ENCODE results near the gene F7.

The F7 gene

DNA sequence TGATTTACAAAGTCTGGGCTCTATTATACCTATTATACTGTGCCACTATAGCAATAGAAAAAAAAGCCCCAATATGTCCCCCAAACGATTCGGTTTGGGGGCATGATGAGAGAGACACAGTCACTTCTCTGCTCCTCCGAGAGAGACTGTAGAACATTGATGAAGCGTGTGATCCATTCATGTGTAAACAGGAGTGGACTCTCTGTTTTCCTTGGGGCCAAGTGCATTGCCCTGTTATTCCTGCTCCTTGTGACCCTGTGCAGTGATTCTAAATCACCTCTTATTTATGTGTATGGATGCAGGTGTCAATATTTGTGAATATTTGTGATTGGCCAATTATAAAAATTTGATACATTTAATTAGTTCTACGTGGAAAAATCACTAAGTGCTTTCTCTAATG, 34.0 kb downstream of the F7 start:
- no peak for TF ChIP-seq ZFX (IDR thresholded peaks at IDR 0.05; ENCODE audit: borderline replicate concordance)
- TF ChIP-seq, protein P1, sequence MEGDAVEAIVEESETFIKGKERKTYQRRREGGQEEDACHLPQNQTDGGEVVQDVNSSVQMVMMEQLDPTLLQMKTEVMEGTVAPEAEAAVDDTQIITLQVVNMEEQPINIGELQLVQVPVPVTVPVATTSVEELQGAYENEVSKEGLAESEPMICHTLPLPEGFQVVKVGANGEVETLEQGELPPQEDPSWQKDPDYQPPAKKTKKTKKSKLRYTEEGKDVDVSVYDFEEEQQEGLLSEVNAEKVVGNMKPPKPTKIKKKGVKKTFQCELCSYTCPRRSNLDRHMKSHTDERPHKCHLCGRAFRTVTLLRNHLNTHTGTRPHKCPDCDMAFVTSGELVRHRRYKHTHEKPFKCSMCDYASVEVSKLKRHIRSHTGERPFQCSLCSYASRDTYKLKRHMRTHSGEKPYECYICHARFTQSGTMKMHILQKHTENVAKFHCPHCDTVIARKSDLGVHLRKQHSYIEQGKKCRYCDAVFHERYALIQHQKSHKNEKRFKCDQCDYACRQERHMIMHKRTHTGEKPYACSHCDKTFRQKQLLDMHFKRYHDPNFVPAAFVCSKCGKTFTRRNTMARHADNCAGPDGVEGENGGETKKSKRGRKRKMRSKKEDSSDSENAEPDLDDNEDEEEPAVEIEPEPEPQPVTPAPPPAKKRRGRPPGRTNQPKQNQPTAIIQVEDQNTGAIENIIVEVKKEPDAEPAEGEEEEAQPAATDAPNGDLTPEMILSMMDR (IDR thresholded peaks at IDR 0.05), result no peak

DNA sequence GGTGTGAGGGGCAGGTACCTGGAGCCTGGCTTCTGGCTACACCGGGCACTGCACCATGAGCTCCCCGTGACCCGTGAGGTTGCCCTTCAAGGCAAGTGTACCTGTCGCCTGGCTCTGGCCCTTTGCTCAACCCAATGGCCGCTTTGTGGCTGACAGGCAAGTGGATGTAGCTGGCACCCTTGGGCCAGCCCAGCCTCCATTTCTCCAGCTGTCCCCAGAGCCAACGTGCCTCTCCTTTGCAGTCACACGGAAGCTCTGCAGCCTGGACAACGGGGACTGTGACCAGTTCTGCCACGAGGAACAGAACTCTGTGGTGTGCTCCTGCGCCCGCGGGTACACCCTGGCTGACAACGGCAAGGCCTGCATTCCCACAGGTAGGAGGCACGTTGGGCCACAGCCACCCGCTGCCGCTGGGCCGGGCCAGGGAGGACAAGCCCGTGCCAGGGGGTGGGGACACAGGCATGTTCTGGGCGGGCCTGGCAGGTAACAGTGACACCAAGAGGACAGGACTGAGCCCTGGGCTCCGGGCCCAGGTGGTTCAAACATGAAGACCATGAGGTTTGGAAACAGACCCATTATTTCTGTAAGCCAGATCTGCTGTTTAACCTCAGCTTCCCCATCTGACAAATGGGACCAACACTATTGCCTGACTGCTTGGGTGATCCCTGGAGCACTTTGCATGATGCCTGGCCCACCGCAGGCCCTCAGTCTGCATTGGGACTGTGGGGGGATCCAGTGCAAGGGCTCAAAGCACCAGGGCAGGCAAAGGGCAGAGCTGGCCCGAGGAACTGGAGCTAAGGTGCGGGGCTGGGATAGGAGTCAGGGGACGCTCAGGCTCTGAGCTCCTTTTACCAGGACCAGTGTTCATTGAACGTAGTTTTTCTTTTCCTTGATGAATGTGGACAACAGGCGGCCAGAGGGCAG, 35.3 kb downstream of the F7 start:
- TF ChIP-seq ZFX (IDR thresholded peaks at IDR 0.05; ENCODE audit: borderline replicate concordance), result no peak
- TF ChIP-seq, protein P1 (IDR thresholded peaks at IDR 0.05), result peak; percentile 47
- no peak overlapping the region for H3K27ac ChIP-seq

More for the DNA sequence above, 34.0 kb downstream of the F7 start:
- H3K27ac ChIP-seq, result no peak overlapping the region

DNA sequence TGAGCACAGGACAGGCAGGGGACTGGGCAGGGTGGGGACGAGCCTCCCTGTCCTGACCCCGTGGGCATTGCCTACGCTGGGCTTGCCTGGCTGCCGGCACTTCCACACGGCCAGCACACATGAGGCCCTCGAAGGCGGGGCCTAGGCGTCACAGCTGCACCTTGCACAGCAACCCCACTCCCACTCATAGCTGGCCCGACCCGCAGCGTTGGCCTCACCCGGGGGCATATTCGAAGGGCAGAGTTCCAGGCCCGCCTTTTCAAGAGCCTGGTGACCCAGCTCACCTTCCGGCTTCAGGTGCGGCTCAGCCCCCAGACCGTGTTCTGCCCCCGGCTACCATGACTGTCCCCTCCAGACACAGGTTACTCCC, 36.0 kb downstream of the F7 start:
- no peak for TF ChIP-seq ZFX (IDR thresholded peaks at IDR 0.05; ENCODE audit: borderline replicate concordance)
- no peak overlapping the region for H3K27ac ChIP-seq

DNA sequence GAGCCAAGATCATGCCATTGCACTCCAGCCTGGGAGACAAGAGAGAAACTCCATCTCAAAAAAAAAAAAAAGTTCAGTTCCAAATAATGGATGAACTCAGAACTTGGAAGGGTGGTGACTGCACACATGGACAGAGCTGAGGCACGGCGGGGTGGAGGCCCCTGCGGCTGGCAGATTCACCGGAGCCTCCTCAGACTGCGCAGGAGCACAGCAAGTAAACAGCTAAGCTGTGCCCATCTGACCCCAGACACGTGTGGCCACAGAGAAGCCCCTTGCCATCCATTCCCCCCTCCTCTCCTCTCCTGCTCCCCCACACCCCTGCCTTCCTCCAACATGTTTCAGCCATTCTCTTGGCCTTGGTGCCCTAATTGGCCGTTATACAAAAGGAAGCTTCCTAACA, 37.3 kb downstream of the F7 start:
- no peak overlapping the region for H3K27ac ChIP-seq
- TF ChIP-seq, protein P1 (IDR thresholded peaks at IDR 0.05), result no peak
- TF ChIP-seq ZFX (IDR thresholded peaks at IDR 0.05; ENCODE audit: borderline replicate concordance), result no peak

DNA sequence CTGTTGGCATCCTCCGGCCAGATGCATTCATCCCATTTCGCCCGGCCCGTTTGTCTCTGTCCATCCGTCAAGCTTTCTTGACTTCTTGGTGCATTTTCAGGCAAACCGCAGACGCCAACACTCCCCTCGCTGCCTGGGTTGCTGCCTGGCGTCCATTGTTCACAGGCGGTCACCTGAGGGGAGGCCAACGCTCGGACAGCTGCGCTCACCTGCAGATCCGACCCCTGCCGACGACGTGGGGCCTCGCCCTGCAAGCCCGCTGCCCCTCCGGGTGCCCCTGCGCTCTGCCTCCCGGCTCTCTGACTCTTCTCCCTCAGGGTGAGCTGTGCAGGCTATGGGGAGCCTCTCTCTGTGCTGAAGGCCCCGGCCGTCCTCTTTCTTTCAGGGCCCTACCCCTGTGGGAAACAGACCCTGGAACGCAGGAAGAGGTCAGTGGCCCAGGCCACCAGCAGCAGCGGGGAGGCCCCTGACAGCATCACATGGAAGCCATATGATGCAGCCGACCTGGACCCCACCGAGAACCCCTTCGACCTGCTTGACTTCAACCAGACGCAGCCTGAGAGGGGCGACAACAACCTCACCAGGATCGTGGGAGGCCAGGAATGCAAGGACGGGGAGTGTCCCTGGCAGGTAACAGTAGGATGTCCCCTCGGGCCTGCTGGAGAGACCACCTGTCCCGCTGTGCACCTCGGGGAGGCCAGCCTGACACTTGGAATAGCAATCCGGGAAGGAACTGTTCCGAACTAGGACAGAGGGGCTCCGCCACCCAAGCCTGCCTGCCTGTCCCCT, 38.1 kb downstream of the F7 start:
- no peak for TF ChIP-seq ZFX (IDR thresholded peaks at IDR 0.05; ENCODE audit: borderline replicate concordance)
- TF ChIP-seq, protein P1 (IDR thresholded peaks at IDR 0.05), result no peak
- no peak overlapping the region for H3K27ac ChIP-seq

DNA sequence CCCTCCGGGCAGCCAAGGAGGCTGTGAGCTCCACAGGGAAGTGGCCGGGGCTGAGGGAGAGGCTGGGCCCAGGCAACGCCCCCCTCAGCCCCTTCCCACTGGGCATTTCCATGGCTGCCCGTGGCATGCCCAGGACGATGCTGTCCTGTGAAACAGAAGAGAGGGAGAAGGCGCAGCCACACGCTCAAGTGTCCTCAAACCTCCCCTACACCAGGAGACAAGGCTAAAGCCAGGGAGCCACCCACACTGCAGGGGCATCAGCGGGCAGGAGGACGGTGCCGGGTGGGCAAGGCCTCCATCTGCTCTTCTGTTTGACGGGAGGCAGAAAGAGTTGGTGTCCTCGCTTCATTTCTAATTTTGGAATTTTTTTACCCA, 38.7 kb downstream of the F7 start:
- no peak for TF ChIP-seq ZFX (IDR thresholded peaks at IDR 0.05; ENCODE audit: borderline replicate concordance)
- TF ChIP-seq, protein P1 (IDR thresholded peaks at IDR 0.05), result no peak
- H3K27ac ChIP-seq, result no peak overlapping the region

DNA sequence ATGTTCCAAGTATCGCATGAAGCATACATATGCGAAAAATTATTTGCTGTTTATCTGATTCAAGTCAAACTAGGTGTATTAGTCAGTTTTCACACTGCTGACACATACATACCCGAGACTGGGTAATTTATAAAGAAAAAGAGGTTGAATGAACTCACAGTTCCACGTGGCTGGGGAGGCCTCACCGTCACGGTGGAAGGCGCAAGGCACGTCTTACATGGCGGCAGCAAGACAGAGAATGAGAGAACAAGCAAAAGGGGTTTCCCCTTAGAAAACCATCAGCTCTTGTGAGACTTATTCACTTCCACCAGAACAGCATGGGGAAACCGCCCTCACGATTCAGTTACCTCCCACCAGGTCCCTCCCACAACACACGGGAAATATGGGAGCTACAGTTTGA, 39.9 kb downstream of the F7 start:
- TF ChIP-seq, protein P1 (IDR thresholded peaks at IDR 0.05), result no peak
- no peak for TF ChIP-seq ZFX (IDR thresholded peaks at IDR 0.05; ENCODE audit: borderline replicate concordance)
- no peak overlapping the region for H3K27ac ChIP-seq

All from 22Rv1 (cell line).